Measurements from ENCODE around the gene FOXP3. TPM values are rescaled to one million over a fixed set of nuclear protein-coding genes. Genes with fewer than 3 reads are reported as not detected.

FOXP3 gene
- polyA plus RNA-seq, 1 of the 3 experiments (the other 2 are of a cell fraction) = 0.12 TPM

GRCh38 chrX:49220100-49220499 lies 44.4 kb downstream of the FOXP3 start:
- TF ChIP-seq, protein P1, sequence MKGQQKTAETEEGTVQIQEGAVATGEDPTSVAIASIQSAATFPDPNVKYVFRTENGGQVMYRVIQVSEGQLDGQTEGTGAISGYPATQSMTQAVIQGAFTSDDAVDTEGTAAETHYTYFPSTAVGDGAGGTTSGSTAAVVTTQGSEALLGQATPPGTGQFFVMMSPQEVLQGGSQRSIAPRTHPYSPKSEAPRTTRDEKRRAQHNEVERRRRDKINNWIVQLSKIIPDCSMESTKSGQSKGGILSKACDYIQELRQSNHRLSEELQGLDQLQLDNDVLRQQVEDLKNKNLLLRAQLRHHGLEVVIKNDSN (IDR thresholded peaks at IDR 0.05; ENCODE audit: borderline replicate concordance, low read depth) = no peak
- TF ChIP-seq IRF3 (IDR thresholded peaks at IDR 0.05; ENCODE audit: low read depth, low read length) (no peak), REST (IDR thresholded peaks at IDR 0.05; ENCODE audit: low read depth, low read length) (no peak), RCOR1 (IDR thresholded peaks at IDR 0.05; ENCODE audit: low read length) (no peak), YY1 (IDR thresholded peaks at IDR 0.05; ENCODE audit: low read depth) (no peak), NFIC (IDR thresholded peaks at IDR 0.05; ENCODE audit: borderline replicate concordance) (no peak), RFX5 (IDR thresholded peaks at IDR 0.05; ENCODE audit: low read length) (no peak), TEAD4 (IDR thresholded peaks at IDR 0.05; ENCODE audit: borderline replicate concordance, insufficient read depth) (no peak), EZH2phosphoT487 (IDR thresholded peaks at IDR 0.05; ENCODE audit: borderline replicate concordance, low read depth) (no peak), GABPA (IDR thresholded peaks at IDR 0.05; ENCODE audit: low read depth) (no peak), FOSL2 (IDR thresholded peaks at IDR 0.05; ENCODE audit: borderline replicate concordance, low read depth) (no peak), PBX3 (IDR thresholded peaks at IDR 0.05) (no peak), TAF1 (IDR thresholded peaks at IDR 0.05; ENCODE audit: borderline replicate concordance, low read depth, low read length) (no peak), CHD2 (IDR thresholded peaks at IDR 0.05; ENCODE audit: low read length, partially characterized antibody) (no peak), TCF12 (IDR thresholded peaks at IDR 0.05) (no peak), SIN3A (IDR thresholded peaks at IDR 0.05; ENCODE audit: borderline replicate concordance, low read depth, low read length) (no peak), RXRA (IDR thresholded peaks at IDR 0.05; ENCODE audit: borderline replicate concordance, low read depth) (no peak), FOXM1 (IDR thresholded peaks at IDR 0.05; ENCODE audit: low read depth) (no peak), RAD21 (IDR thresholded peaks at IDR 0.05; ENCODE audit: low read length) (no peak), MEF2A (IDR thresholded peaks at IDR 0.05; ENCODE audit: borderline replicate concordance, low read depth) (no peak)
- Histone ChIP-seq H3K79me2 (ENCODE audit: insufficient read depth) (no peaks in the 10 kb centered on the region), H3K4me2 (no peak overlapping the region), H3K9ac (no peak overlapping the region), H3K27me3 (ENCODE audit: insufficient read depth) (peaks cover 13% of the 10 kb centered on the region; the same call in 1 of the 2 replicates), H4K20me1 (ENCODE audit: insufficient read depth) (no peaks in the 10 kb centered on the region), H2AFZ (ENCODE audit: low read depth) (no peak overlapping the region), H3K4me1 (ENCODE audit: control insufficient read depth in 1 of 2, insufficient read depth in 2 of 2, low read depth in 1 of 2, low read length in 1 of 2) (no peaks in the 10 kb centered on the region), H3K9me3 (no peaks in the 10 kb centered on the region), H3K4me3 (ENCODE audit: low read depth in 2 of 2, low read length in 1 of 2) (no peak overlapping the region), H3F3A (replicated peaks; ENCODE audit: insufficient read depth) (no peaks in the 10 kb centered on the region), H3K27ac (ENCODE audit: low read depth in 2 of 2, low read length in 1 of 2) (no peak overlapping the region), H3K36me3 (replicated peaks in 1 of 2; ENCODE audit: control insufficient read depth in 1 of 2, insufficient read depth in 2 of 2, low read length in 1 of 2) (no peaks in the 10 kb centered on the region), H3K9me2 (no peaks in the 10 kb centered on the region)
- CTCF ChIA-PET = no interaction called here
- no peak for DNase-seq
- POLR2A ChIA-PET = no interaction called here

Measured in SK-N-SH (cell line).